ENCODE results near the gene SLC26A4. TPM values are rescaled to one million over a fixed set of nuclear protein-coding genes. Genes with fewer than 3 reads are reported as not detected.
A peak's percentile ranks its signal among the peaks of the same experiment; 100 is the strongest.

SLC26A4 gene
- total and polyA plus RNA-seq, 9 of the 15 experiments (the other 6 are each of a cell fraction or from before 2014, with no cell fraction given) = 0.09 to 1.2 (median 0.33) TPM

DNA sequence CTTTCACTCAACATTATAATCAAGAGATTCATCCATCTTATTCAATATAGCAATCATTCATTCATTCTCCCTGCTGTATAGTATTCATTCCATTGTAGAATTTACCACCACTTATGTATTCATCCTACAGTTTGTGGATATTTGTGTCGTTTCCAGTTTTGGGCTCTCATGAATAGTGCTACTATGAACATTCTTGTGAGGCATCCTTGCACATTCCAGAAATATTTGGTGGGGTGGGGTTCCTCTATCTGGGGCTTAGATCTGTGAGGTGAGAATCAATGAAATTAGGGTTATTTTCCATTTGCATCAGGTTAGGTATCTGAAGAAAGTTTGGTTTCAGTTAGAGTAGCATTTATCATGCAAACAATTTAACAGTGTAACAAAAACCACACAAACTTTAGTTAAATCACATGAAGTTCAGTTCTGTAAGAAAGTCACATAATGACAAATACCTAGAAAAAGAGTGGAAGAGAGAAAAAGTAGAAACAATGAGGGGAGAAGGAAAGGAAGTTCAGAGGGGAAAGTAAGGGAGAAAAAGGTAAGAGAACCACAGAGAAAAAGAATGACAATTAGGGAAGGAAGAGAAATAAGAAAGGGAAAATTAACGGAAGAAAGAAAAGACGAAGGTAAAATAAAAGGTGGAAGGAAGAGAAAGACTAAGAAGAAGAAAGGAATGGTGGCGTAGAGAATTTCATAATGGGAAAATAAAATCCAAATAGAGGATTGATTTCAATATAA, 58.0 kb downstream of the SLC26A4 start:
- Histone ChIP-seq H4K20me1 (replicated peaks; ENCODE audit: control insufficient read depth, insufficient read depth, low read length) (no peaks in the 10 kb centered on the region), H3K27ac (ENCODE audit: extremely low read depth, low read depth, low read length) (no peak overlapping the region), H3K9me1 (ENCODE audit: control insufficient read depth, insufficient read depth, low read length) (no peaks in the 10 kb centered on the region), H3K4me3 (no peak overlapping the region), H3K36me3 (ENCODE audit: control insufficient read depth, insufficient read depth, low read length) (no peaks in the 10 kb centered on the region), H3K79me2 (ENCODE audit: control insufficient read depth, insufficient read depth, low read length) (no peaks in the 10 kb centered on the region), H3K9me3 (replicated peaks; ENCODE audit: control insufficient read depth, insufficient read depth, low read depth, low read length) (no peaks in the 10 kb centered on the region), H3K9ac (ENCODE audit: insufficient read depth in 1 of 2, low read depth in 2 of 2, low read length in 2 of 2) (no peak overlapping the region), H2AFZ (ENCODE audit: low read depth, low read length) (no peak overlapping the region), H3K4me1 (replicated peaks in 1 of 2; ENCODE audit: control insufficient read depth in 2 of 2, insufficient read depth in 2 of 2, low read length in 2 of 2) (peaks cover 0 to 6% of the 10 kb centered on the region in 2 experiments; a peak in 1 of 5 replicates), H3K27me3 (ENCODE audit: control insufficient read depth in 2 of 2, insufficient read depth in 2 of 2, low read length in 2 of 2) (no peaks in the 10 kb centered on the region), H3K4me2 (ENCODE audit: insufficient read depth, low read length) (no peak overlapping the region)
- CTCF ChIA-PET (ENCODE audit: low intra/inter-chr PET ratio) = no interaction called here
- no TSS peak for BruUV-seq (replicated peaks)
- POLR2A ChIA-PET = interaction anchor here (1.2 kb wide), 1 partner anchor 74 kb away, joined by 3 read pairs; no protein-coding TSS in a partner anchor
- DNase-seq (ENCODE audit: extremely low read depth in 1 of 4, low spot score in 3 of 4) = no peak
- FAIRE-seq = no peak
- intact Hi-C loops (cut with micrococcal nuclease) (no loop called here), in situ Hi-C loops (cut with MboI) (no loop called here)
- no peak for ATAC-seq
- WGBS (ENCODE audit: insufficient coverage, low coverage, missing lambda C conversion rate) = 20% methylated on average over 4 of the region's 4 CpGs
- TF ChIP-seq, protein P1, sequence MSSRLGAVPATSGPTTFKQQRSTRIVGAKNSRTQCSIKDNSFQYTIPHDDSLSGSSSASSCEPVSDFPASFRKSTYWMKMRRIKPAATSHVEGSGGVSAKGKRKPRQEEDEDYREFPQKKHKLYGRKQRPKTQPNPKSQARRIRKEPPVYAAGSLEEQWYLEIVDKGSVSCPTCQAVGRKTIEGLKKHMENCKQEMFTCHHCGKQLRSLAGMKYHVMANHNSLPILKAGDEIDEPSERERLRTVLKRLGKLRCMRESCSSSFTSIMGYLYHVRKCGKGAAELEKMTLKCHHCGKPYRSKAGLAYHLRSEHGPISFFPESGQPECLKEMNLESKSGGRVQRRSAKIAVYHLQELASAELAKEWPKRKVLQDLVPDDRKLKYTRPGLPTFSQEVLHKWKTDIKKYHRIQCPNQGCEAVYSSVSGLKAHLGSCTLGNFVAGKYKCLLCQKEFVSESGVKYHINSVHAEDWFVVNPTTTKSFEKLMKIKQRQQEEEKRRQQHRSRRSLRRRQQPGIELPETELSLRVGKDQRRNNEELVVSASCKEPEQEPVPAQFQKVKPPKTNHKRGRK (tag; IDR thresholded peaks at IDR 0.05) = peak; percentile 66
- TF ChIP-seq, protein P2, sequence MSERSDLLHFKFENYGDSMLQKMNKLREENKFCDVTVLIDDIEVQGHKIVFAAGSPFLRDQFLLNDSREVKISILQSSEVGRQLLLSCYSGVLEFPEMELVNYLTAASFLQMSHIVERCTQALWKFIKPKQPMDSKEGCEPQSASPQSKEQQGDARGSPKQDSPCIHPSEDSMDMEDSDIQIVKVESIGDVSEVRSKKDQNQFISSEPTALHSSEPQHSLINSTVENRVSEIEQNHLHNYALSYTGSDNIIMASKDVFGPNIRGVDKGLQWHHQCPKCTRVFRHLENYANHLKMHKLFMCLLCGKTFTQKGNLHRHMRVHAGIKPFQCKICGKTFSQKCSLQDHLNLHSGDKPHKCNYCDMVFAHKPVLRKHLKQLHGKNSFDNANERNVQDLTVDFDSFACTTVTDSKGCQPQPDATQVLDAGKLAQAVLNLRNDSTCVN (CRISPR knock-in tag; IDR thresholded peaks at IDR 0.05) = 0 out of 2 replicates have a peak, but pooled peaks have one; percentile 12
- TF ChIP-seq PHB2 (IDR thresholded peaks at IDR 0.05; ENCODE audit: low read depth) (0 out of 2 replicates have a peak, but pooled peaks have one; percentile 22), ZNF407 (IDR thresholded peaks at IDR 0.05; ENCODE audit: low read depth) (no peak), ZNF639 (CRISPR knock-in tag; conservative IDR thresholded peaks at IDR 0.05 in 1 of 2, IDR thresholded peaks at IDR 0.05 in 1 of 2) (no peak)
